AG09309 (cell line): ENCODE results near the gene AGBL4.

Source experiments
- DNase-seq: peaks from one replicate; pipeline ENCODE4 v3.0.0-alpha.2; 2010; ENCODE audit warnings: low read depth
- H3K4me3 ChIP-seq: 2 replicates; pipeline ENCODE4 v1.5.1; 2011; ENCODE audit warnings: mild to moderate bottlenecking, low read depth, low read length, moderate library complexity; ENCODE audit not compliant: control insufficient read depth
- TF ChIP-seq, protein P1 (sequence below): IDR thresholded peaks from 2 replicates; pipeline ENCODE4 v1.5.1; 2011; ENCODE audit warnings: mild to moderate bottlenecking, low read depth, low read length, inconsistent platforms; ENCODE audit not compliant: insufficient read depth, control insufficient read depth; ENCODE audit errors: missing control alignments

The AGBL4 gene

DNA sequence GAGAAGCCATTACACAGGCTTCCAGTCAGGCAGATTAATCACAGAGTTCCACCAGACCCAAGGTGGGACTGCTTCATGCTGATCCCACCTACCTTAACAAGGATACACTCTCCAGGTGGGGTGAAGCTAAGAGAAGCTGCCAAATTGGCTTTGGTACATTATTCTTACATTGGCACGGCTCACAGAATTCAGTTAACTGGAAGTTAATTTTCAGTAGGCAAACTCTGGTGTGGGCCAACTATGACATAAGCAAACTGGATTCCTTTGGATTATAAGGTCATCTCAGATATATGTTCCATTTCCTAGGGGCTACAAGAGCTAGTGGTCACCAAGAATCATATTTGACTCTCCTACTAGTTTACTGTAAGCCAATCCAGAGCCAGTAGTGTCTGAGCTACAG is 798.3 kb downstream of the AGBL4 start:
- no peak for DNase-seq
- H3K4me3 ChIP-seq, result no peak overlapping the region
- TF ChIP-seq, protein P1, sequence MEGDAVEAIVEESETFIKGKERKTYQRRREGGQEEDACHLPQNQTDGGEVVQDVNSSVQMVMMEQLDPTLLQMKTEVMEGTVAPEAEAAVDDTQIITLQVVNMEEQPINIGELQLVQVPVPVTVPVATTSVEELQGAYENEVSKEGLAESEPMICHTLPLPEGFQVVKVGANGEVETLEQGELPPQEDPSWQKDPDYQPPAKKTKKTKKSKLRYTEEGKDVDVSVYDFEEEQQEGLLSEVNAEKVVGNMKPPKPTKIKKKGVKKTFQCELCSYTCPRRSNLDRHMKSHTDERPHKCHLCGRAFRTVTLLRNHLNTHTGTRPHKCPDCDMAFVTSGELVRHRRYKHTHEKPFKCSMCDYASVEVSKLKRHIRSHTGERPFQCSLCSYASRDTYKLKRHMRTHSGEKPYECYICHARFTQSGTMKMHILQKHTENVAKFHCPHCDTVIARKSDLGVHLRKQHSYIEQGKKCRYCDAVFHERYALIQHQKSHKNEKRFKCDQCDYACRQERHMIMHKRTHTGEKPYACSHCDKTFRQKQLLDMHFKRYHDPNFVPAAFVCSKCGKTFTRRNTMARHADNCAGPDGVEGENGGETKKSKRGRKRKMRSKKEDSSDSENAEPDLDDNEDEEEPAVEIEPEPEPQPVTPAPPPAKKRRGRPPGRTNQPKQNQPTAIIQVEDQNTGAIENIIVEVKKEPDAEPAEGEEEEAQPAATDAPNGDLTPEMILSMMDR, result no peak

- TF ChIP-seq, protein P1, result no peak
- H3K4me3 ChIP-seq, result no peak overlapping the region
- no peak for DNase-seq
These were observed 810.5 kb downstream of the AGBL4 start for GRCh38 chr1:49213301-49213700.

DNA sequence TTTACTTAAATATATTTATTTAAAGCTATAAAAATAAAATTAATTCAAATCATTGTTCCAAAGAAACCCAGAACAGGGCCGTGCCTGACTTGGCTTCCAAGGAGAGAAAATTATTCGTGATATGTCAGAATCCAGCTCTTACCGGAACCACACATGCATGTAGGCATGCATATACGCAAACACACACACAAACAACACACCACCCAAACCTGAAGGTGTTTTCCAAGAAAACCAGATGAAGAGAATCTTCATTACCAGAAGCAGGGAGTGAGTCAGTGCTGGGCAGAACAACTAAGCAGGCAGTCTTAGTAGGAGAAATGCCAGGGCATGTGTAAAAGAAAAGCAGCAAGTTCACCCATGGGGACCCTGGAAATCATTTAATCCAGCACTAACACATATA is 815.0 kb downstream of the AGBL4 start:
- TF ChIP-seq, protein P1, result no peak
- DNase-seq, result no peak
- H3K4me3 ChIP-seq, result no peak overlapping the region

DNA sequence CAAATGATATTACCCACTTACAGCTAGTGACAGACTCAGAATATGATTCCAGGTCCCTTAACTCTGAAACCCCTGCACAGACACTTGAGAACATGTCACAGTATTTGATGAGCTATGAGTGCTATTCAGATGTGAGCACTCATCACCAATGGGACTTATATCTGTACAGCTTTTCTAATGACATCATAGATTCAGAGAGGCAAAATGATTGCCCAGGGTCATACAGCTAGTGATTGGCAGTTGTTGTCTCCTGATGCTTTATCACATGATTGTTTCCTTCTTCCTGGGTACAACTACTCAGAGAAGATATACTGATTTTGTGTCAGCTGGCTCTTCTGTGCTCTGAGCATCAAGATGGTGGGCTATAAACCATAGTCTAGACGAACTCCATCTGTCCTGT is 819.0 kb downstream of the AGBL4 start:
- TF ChIP-seq, protein P1, result no peak
- H3K4me3 ChIP-seq, result no peak overlapping the region
- no peak for DNase-seq

DNA sequence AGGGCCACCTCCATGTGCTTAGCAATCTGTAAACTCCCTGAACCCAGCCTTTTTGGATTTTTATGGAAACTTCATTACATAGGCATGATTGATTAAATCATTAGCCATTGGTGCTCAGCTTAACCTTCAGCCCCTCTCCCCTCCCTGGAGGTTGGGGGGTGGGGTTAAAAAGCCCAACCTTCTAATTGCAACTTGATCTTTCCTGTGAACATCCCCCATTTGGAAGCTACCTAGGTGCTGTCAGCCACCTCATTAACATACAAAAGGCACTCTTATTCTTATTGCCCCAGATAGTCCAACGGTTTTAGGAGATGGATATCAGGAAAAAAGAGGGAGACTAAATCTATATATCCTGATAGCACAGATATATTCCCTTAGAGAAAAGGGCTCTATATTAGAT is 823.0 kb downstream of the AGBL4 start:
- no peak overlapping the region for H3K4me3 ChIP-seq
- DNase-seq, result no peak
- TF ChIP-seq, protein P1, result no peak

DNA sequence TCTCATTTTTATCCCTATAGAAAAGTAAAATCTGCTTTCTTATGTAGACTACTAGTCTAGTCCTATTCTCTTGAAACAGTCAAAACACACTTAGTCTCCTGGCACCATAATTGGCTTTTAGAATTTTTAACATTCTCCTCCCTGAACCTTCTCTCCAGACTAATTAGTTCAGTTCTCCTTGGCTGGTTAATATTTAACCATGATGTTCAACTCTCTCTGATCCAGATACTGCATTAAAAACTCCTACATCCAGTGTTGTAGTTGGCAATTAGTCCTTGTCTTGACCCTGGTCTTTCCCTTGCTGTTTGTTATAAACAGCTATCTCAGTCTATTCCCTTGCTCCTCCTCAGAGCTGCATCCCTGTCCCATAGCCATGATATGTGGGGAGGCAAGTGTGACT is 824.2 kb downstream of the AGBL4 start:
- DNase-seq, result no peak
- H3K4me3 ChIP-seq, result no peak overlapping the region
- TF ChIP-seq, protein P1, result no peak

- TF ChIP-seq, protein P1, result no peak
- H3K4me3 ChIP-seq, result no peak overlapping the region
- no peak for DNase-seq
These were observed 826.7 kb downstream of the AGBL4 start for GRCh38 chr1:49197081-49197480.
